Left ventricle myocardium inferior (tissue), 1 donor: ENCODE measurements around the gene GABBR2. TPM values are rescaled to one million over a fixed set of nuclear protein-coding genes. Genes with fewer than 3 reads are reported as not detected.
A peak's percentile ranks its signal among the peaks of the same experiment; 100 is the strongest.

ENCODE experiments used
- DNase-seq: peaks from one replicate; pipeline ENCODE4 v3.0.0-alpha.2; 2020
- H3K27ac ChIP-seq: fragments of 200-600 bp; replicated peaks from 2 replicates; pipeline ENCODE4 v1.8.0; 2021
- H3K27me3 ChIP-seq: fragments of 200-600 bp; 2 replicates; pipeline ENCODE4 v1.8.0; 2021; ENCODE audit warnings: low read depth
- H3K36me3 ChIP-seq: fragments of 200-600 bp; 2 replicates; pipeline ENCODE4 v1.8.0; 2021
- H3K4me1 ChIP-seq: fragments of 200-600 bp; 2 replicates; pipeline ENCODE4 v1.8.0; 2021
- H3K4me3 ChIP-seq: fragments of 200-600 bp; 2 replicates; pipeline ENCODE4 v1.8.0; 2021; ENCODE audit warnings: mild to moderate bottlenecking, moderate library complexity
- H3K9me3 ChIP-seq: fragments of 200-600 bp; replicated peaks from 2 replicates; pipeline ENCODE4 v1.8.0; 2021
- intact Hi-C: fragments of 100-400 bp; cut with micrococcal nuclease; formaldehyde crosslinking; loops from one replicate; pipeline ENCODE4 v1.11.0; 2022
- total RNA-seq: library from RNA; stranded (reverse); fragmentation: NEBNext Ultra II Directional; extraction: Animal tissue kit (Norgen Biotek cat#: 25700); gene quantifications from one replicate; pipeline ENCODE4 v1.2.1, GENCODE V29; 2021
- TF ChIP-seq, protein P1 (sequence below): fragments of 200-600 bp; IDR thresholded peaks from 2 replicates; pipeline ENCODE4 v1.8.0; 2021; ENCODE audit warnings: antibody characterized with exemption, mild to moderate bottlenecking, borderline replicate concordance
- donor health status: DM: no; HTN: yes; CAD: no; lungs with severe emphysema.

The GABBR2 gene
- total RNA-seq, 1 donor from 2014 or later = 1.1 TPM

DNA sequence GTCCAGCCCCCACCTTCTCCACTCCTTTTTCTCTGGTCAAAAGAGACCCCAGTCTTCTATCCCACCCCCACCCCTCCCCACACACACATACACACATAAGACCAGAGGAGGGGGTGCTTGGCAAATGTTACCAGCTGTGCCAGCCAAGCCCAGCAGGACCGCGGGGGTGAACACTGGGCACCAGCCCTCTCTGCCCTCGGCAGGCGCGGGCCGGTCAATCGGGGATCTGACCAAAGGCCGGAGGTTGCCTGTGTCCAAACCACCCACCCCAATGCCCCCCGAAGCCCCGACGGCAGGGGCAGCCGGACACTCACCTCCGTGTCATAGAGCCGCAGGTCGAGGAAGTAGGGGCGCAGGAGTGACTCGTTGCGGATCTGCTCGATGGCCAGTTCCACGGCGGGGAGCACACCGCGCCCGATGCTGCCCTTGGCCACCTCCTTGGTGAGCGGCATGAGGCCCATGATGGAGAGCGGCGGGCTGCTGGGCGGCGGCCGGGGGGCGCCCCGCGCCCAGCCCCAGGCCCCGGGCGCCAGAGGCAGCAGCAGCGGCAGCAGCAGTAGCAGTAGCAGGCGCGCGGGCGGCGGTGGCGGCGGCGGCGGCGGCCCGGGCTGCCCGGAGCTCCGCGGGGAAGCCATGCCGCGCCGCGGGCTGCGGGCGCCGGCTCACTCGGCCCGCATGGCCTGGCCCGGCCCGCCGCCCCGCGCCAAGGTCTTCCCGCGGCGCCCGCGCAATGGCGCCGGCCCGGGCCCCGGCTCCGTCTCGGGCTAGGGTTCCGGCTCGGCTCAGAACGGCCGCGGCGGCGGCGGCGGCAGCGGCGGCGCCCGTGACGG lies 417 bp downstream of the GABBR2 start:
- TF ChIP-seq, protein P1, sequence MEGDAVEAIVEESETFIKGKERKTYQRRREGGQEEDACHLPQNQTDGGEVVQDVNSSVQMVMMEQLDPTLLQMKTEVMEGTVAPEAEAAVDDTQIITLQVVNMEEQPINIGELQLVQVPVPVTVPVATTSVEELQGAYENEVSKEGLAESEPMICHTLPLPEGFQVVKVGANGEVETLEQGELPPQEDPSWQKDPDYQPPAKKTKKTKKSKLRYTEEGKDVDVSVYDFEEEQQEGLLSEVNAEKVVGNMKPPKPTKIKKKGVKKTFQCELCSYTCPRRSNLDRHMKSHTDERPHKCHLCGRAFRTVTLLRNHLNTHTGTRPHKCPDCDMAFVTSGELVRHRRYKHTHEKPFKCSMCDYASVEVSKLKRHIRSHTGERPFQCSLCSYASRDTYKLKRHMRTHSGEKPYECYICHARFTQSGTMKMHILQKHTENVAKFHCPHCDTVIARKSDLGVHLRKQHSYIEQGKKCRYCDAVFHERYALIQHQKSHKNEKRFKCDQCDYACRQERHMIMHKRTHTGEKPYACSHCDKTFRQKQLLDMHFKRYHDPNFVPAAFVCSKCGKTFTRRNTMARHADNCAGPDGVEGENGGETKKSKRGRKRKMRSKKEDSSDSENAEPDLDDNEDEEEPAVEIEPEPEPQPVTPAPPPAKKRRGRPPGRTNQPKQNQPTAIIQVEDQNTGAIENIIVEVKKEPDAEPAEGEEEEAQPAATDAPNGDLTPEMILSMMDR = no peak
- H3K4me3 ChIP-seq = peak overlapping the region; percentile 63
- no peak for DNase-seq
- H3K27ac ChIP-seq = no peak overlapping the region
- H3K36me3 ChIP-seq = no peaks in the 10 kb centered on the region
- H3K27me3 ChIP-seq = peaks cover 98% of the 10 kb centered on the region
- H3K4me1 ChIP-seq = peaks cover 27% of the 10 kb centered on the region
- no peaks in the 10 kb centered on the region for H3K9me3 ChIP-seq
- intact Hi-C loops = no loop called here

DNA sequence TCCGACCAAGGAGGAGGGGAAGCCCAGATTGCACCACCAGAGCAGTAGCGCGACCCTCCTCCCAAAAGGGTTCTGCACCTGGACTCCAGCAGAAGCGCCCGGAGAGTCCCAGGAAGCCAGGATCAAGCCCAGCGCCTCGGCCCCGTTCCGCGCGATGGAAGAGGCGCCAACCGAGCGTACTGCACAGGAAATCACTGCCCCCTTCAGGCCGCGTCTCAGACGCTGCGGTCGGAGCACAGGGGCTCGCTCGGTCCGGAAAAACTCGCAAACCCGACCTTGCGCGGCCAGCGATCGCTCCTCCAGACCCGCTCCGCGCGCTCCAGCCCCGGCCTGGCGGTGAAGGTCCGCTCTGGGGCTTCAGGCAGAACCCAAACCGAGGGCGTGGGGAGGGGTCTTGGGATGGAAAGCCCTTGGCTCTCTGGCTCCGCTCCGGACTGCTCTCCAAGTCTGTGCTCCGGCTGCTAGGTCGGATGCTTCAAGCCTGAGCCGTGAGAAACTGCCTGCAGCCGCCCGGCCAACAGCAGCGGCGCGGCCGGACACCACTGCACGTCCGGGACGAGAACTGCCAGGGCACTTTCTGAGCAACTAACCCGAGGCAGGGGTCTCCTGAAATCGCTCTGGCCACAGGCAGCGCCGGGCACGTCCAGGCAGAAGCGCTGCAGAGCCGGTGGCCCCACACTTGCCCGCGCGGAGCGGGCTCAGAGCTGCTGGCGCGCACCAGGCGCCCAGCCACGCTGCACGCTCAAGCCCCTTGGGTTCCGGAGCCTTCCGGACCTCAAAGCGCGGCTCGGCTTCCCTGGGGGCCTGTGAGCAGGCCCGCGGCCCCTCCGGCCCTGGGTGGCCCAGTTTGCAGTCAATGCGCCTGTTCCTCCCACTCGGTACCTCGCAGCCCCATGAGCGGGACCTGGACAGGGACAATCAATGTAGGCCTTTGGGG lies 1.3 kb downstream of the GABBR2 start:
- peak; percentile 39 for DNase-seq

DNA sequence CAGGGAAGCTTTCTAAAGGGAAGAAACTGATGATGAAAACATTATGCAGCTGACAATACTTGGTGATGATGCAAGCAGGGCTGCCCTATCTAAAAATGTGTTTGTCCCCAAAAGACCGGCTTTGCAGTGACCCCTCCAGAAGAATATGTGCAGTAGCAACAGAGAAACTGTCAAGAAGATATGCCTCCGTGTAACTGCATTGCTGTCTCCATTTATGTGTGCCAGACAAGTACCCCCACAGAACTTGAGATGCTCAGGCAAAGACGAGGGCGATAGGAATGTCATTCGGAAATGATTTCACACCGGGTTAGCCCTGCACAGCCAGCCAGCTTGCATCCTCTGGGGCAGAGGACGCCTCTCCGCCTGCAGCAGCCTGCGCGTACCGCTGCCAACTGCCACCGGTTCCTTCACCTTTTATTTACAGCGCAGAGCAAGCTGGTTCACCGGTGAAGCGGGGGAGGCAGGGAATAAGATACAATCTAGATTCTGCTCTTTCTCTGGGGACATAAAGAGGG lies 2.0 kb downstream of the GABBR2 start:
- TF ChIP-seq, protein P1 = no peak
- Histone ChIP-seq H3K4me3 (peak overlapping the region; percentile 63), H3K36me3 (no peaks in the 10 kb centered on the region), H3K9me3 (no peaks in the 10 kb centered on the region), H3K27ac (no peak overlapping the region), H3K27me3 (peaks cover 98% of the 10 kb centered on the region), H3K4me1 (peaks cover 27% of the 10 kb centered on the region)
- no peak for DNase-seq
- intact Hi-C loops = no loop called here

More for the DNA sequence above, 1.3 kb downstream of the GABBR2 start:
- Histone ChIP-seq H3K9me3 (no peaks in the 10 kb centered on the region), H3K36me3 (no peaks in the 10 kb centered on the region), H3K4me1 (peaks cover 27% of the 10 kb centered on the region), H3K27me3 (peaks cover 98% of the 10 kb centered on the region), H3K4me3 (peak overlapping the region; percentile 63), H3K27ac (no peak overlapping the region)
- TF ChIP-seq, protein P1 = peak; percentile 61
- intact Hi-C loops = no loop called here

DNA sequence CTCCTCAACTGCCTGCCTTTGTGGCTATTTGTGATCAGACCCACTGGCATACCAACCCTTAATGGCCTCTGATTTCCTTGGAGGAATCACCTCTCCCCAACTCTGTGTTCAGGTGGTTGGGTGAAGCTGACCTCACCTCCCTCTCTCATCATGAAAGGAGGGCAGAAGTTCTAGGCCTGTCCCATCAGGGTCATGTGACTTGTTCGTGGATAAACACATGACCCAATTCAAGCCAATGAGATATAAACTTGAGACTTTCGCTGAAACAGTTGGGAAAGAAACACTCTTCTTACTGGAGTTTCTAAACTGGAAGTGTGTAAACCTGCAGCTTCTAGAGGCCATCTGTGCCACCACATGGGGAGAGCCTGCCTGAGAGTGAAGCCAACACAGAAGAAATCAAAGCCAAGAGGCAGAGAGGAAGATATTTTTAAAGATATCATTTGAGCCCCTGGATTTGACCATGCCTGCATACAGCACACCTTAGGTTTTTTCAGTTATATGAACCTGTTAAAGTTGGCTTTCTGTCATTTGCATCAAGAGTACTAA lies 5.8 kb downstream of the GABBR2 start:
- peaks cover 16% of the 10 kb centered on the region for H3K4me1 ChIP-seq
- intact Hi-C loops = no loop called here
- peaks cover 99% of the 10 kb centered on the region for H3K27me3 ChIP-seq
- TF ChIP-seq, protein P1 = no peak
- no peak for DNase-seq
- no peak overlapping the region for H3K27ac ChIP-seq
- H3K36me3 ChIP-seq = no peaks in the 10 kb centered on the region
- no peak overlapping the region for H3K4me3 ChIP-seq
- H3K9me3 ChIP-seq = peaks cover 9% of the 10 kb centered on the region

DNA sequence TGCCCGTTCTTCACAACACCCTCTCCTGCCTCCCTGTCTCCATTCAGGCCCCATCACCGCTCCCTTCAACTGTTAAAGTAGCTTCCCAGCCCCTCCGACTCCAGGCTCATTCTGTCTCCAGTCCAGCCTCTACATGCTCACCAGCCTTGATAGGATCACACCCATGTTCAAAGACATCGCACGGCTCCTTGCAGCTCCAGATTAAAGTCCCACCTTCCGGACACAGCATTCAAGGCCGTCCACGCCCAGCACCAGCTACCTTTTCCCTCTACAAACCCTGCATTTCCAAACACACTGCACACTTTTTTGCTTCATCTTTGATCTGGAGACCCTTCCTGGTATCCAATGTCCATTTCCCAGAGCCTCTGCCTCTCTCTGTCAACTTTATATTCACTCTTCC lies 6.4 kb downstream of the GABBR2 start:
- Histone ChIP-seq H3K4me3 (no peak overlapping the region), H3K27me3 (peaks cover 99% of the 10 kb centered on the region), H3K27ac (no peak overlapping the region), H3K4me1 (peaks cover 11% of the 10 kb centered on the region), H3K9me3 (peaks cover 9% of the 10 kb centered on the region), H3K36me3 (no peaks in the 10 kb centered on the region)
- intact Hi-C loops = no loop called here
- TF ChIP-seq, protein P1 = no peak
- no peak for DNase-seq
